RPMI8226 (cell line): ENCODE measurements around the gene MFNG.

Experiments used
- DNase-seq: peaks from one replicate; pipeline ENCODE4 v3.0.0-alpha.2; 2015

The MFNG gene

DNA sequence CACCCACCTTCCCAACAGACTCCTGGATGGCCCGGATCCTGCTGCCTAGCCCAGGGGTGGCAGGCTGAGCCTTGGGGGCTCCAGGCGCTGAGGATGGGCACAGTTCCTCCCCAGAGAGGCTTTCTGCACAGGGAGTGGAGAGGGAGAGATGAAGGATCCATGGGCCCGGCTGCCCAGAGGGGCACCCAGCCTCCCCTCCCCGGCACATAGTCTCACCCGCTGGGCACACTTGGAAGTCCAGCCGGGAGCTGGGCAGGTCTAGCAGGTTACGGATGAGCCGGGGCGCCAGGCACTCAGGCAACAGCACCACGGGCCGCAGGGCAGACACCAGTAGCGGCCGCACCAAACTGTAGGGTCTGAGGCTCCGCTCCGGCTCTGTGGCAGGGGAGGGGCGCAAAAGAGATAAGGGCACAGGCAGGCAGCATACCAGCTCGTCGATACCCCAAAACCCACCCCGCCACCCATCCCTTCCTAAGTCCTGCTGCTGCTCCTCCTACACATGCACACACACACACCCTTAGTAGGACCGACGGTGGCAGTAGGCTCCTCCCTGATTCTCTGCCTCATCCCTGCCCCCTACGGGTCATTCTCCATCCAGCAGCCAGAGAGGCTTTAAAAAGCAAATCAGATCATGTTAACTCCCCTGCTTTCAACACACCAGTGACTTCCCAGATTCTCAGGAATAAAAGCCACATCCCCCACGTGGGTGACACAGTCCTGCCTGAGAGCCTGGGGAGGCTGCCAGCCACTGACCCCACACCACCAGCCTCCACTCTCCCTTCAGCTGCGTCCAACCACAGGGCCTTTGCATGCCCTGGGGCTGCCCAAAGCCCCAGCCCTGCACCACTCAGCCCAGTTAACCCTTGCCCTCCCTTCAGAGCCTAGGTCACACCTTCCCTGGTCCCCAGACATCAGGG lies 6.5 kb upstream of the MFNG start:
- peak; percentile 55 for DNase-seq

DNA sequence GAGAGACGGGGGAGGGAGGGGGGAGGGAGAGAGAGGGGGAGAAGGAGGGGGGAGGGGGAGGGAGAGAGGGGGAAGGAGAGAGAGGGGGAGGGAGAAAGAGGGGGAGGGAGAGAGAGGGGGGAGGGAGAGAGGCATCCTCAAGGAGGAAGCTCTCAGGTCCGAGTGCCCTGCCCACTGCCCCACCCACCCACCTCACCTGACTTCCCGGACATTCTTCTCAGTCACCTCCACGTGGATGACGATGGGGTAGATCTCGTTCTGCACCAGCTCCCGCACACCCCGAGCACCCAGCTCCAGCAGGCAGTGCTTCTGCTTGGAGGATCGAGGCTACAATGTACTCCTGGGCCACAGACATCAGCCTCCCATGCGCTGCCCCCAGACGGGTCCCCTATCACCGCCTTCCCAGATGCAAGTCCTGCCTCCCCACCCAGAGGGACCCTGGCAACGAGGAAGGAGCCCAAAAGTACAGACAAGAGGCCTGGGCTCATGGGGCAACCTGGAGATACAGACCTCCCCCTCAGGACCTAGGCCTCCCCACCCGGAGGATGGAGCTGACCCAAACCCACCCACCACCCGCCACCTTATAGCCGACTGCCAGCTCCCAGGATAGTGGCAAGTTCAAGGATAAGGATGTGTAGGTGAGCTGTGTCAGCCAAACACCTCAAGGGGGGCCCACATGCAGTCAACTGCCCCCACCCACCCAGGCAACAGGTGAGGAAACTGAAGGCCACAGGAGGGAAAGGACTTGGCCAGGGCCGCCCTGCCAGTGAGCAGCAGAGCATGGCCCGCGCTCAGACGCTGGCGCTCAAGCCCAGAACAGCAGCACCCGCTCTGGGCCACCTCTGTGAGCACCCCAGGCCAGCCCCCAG lies 5.6 kb upstream of the MFNG start:
- no peak for DNase-seq

DNA sequence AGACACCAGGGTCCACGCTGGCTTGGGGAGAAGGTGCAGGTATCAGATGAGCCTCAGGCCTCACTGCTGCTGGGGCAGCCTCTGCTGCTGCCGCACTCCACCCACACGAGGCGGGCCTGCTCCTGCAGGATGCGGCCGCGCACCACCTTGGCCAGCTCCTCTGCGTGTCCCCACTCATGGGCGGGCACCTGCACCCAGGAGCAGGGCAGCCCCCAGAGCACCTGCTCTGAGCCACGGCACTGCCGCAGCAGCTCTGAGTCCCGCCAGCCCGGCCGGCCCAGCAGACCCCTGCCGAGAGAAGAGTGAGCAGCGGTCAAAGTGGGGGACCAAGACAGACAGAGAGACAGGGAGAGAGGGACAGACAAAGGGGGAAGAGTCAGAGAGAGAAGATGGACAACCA lies 4.9 kb upstream of the MFNG start:
- DNase-seq: no peak

DNA sequence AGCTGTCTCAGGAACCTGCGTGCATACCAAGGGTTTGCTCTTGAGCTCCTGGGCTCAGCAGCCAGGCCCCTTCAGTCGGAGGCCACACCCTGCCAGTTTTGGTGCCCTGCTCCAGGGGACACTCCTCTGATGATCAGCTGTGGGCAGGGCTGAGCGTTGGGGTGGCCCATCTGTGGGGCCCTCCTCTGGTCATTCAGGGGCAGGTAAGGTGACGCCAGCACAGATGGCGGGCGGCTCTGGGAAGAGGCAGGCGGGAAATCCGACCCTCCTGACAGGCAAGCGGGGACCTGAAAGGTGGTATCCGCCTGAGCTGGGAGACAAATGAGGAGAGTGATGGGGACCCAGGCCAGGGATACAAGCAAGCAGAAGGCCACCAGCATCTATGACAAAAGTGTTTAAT lies 3.8 kb upstream of the MFNG start:
- no peak for DNase-seq

DNA sequence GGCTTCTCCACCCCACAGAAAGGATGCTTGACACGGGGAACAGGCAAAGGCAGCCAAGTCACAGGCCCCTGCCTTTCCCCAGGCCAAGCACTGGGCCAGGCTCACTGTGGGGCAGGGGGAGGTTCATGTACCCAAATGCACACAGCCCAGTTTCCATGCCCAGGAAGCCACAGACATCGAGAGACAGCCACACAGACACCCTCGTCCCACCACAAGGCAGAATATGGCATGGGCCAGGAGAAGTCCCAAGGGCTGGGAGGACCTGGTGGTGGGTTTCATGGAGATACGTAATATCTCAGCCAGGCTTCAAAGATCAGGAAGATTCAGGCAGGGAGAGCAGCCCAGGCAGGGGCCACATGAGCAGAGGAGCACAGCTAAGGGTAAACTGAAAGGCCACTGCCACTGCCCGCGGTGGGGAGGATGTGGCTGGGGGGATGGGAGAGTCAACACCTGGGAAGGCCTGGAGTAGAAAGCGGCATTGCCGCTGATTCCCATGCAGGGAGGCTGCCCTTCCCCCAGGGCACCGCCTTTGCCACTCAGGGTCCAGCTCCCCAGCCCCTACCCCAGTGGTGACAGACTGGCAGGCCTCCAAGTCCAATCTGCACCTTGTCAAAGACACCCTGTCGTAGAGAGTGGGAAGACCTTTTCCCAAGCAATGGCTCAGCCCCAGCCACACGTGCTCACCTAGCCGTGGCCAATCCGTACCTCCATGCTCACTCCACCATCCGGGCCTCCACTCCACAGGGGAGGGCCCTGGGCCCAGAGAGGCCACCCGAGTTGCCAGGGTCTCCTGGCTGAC lies 2.4 kb upstream of the MFNG start:
- no peak for DNase-seq

DNA sequence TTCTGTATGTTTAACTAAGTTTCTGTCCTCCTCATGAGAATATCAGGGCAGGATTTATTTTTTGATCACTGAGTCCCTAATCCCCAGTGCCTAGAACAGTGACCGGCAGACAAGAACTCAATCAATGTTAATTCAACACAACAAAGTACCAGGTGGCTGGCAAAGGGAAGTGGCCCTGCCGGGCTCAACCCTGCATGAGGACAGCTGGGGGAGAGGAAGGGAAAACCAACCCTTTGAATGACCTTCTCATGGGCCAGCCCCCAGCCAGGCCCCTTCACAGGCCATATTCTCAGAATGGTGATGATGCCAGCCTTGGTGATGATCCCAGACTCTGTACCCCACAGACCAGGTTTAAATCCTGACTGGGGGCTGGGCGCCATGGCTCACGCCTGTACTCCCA lies 1.4 kb upstream of the MFNG start:
- DNase-seq: peak; percentile 49

DNA sequence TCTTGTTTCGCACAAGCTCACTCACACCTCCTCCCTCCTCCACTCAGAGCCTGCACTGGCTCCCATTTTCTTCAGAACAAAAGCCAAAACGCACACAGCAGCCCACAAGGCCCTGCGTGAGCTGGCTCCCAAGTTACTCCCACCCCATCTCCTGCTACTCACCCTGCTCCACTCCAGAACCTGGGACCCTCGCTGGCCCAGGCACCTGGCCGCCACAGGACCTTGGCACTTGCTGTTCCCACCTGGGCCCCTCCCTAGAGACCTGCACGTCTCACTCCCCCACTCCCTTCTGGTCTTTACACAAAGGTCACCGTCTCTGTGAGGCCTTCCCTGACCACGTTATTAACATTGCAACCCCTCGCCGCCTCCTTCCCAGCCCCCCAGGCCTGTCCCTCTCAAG lies 945 bp upstream of the MFNG start:
- no peak for DNase-seq

DNA sequence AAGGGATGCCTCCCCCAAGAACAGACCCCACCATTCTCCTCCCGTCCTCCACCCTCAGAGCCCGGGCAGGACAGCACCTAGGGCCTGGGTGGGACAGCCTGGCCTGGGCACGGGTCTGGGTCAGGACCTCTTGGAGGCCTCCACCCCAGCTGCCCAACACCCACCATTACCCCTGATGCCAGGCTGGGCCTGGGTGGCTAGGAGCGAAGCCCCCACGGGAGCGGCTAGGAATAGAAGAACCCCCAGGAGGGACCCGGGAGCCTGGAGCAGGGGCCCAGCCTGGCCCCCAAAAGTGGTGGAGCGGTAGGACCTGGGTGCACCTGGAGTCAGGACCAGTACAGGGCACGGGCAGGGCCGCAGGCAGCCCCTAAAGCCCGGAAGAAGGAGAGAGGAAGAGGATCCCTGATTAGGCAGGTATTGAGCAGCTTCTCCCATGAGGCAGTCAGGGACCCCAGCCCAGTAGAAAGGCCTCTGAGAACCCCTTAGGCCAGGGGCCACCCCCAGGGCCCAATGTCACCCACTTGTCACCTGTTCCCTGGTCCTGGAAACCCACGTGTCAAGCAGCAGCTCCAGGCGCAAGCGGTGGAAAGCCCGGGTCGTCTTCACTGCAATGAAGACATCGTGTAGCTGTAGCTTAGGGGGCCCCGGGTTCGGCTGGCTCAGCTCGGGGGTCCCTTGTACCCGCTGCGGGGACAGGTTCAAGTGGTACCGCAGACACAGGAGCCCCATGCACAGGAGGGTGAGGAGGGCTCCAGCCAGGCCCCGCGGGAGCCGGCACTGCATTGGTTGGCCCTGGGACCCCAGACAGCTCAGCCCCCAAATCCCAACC lies 575 bp downstream of the MFNG start:
- DNase-seq: peak; percentile 51

DNA sequence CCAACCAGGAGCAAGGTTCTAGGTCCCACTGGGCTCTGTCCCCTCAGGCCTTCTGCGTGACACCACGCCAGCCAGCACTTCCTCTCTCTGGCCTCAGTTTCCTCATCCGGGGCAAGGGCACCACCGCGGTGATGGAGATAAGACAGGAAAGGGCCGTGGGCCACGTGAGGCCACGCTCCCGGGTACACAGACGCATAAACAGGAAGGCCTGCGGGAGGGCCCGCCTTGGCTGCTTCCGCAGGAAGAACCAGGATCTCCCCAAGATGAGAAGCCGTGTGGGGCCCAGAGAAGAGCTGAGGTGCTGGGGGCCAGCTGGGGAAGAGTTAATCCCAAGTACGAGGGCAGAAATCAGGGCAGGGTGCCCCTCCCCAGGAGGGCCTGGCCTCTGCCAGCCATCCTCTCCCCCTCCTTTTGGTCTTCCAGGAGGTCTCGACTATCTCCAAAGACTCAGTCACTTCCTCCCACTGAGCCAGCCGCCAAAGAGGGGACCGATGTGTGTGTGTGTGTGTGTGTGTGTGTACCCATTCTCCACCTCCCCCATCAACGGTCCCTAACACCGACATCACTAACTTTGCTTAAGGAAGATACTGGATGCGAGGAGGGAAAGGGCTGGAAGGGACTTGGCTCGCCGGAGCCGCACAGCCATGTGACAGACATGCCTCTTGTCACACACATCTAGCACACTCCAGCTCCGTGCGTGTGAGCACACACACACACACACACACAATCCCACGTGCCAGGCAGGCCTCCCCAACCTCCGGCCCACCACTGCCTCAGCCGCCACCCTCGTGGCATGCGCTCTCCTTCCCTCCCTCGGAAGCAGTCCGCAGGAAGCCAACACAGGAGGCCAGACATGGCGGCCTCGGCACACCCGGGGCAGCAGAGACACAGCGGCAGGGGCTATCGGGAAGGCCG lies 1.4 kb downstream of the MFNG start:
- peak; percentile 84 for DNase-seq

DNA sequence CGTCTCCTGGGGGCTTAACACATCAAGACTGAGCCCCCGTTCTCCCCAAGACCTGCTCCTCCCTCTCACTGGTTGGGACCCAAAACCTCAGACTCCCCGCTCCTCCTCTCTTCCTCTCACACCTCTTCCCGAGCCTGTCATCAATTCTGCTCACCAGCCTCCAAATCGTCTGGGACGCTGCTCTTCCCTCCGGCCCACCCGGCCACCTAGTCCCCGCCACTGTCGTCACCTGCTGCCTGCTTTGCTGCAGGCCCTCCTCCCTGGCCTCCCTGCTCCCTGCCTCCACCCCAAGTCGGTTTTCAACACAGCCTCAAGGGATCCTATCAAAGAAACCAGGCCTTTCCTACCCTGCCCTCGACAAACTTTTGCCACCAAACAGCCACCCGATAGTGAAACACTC lies 3.1 kb downstream of the MFNG start:
- no peak for DNase-seq

DNA sequence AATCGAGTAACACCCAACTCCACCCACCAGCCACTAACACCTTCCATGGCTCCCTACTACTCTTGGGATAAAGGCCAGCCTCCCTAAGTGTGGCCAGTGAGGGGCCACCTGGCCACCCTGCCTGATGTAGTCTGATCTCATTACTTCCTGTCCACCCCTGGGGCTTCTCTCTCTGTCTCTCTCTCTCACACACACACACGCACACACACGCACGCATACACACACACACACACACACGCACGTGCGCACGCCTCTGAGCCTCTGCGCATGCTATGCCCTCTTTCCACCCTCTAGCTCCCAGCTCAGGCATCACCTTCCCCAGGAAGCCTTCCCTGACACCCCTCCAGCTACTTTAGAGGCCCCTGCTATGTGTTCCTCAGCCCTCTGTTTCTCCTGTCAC lies 3.9 kb downstream of the MFNG start:
- no peak for DNase-seq

DNA sequence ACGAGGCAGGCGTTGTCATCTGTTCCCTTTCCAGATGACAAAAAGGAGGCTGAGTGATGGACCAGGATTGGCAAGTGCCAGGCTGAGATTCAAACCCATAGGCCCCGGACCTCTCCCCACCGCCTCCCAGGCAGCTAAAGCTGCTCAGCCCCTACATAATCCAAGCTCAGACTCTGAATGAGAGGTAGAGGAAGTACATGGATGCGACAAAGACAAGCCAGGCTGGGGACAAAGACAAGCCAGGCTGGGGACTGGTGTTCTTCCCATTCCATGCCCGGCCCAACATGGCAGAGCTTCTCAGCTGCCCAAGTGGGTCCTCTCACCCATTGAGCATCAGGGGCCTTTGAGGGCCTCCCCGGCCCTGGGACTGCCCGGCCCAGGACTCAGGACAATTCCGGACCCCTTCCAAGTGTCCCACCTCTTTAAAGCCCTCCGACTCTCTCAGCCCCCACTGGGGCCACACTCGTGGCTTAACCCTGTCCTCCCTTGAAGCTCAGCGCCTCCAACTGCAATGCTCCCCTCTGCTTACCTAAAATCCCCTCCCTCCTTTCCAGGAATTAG lies 4.8 kb downstream of the MFNG start:
- DNase-seq: no peak

DNA sequence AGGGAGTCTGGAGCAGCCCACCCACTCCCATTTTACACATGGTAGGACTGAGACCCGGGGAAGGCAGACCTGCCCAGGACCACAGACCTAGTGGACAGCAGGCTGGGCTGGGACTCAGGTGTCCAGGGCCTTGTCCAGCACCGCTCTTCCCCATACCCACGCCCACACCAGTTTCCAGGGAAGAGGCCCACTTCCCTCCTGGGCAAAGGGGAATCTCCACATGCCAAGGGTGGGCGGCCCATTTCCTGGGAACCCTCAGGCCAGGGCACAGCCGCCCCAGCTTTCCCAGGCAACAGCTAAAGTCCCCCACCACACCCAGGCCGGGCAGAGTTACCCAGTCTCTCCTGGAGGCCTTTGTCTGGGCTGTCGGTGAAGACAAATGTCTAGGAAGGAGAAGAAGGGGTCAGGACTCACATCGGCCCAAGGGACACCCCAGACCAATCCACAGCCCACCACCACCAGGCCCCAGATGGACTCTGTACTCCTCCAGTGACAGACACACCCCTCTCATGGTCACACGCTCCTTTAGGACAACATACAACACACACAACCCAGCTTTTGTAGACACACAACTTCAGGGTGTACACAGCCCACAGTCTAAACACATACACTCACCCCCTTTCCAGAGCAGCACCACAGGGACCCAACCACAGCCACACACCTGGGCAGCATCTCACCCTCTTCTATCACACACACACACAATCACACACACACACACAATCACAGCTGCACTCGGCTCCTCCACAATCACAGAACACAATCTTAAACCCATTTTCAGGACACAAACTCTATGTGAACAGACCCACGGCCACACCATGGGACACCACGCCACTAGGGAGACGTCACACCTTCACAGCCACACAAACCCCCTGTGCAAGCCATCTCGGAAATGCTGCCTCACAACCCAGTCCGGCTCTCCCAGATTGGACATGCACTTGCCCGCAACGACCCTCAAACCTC lies 5.5 kb downstream of the MFNG start:
- no peak for DNase-seq

DNA sequence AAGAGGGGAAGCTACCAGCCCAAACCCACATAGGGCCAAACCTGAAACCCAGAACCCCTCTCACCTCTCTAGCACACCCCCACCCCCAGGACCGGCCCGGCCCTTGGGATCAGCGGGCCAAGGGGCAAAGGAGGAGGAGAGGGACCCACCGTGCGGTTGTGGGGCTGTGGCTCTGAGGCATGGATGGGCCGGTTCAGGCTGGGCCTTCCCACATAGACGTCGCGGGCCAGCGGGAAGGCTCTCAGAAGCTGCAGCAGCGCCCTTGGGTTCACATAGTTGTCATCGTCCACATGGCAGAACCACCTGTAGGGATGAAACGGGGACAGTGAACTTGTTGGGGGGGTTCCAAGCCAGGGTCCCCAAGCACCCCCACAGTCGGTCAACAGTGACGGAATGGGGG lies 7.0 kb downstream of the MFNG start:
- DNase-seq: no peak

DNA sequence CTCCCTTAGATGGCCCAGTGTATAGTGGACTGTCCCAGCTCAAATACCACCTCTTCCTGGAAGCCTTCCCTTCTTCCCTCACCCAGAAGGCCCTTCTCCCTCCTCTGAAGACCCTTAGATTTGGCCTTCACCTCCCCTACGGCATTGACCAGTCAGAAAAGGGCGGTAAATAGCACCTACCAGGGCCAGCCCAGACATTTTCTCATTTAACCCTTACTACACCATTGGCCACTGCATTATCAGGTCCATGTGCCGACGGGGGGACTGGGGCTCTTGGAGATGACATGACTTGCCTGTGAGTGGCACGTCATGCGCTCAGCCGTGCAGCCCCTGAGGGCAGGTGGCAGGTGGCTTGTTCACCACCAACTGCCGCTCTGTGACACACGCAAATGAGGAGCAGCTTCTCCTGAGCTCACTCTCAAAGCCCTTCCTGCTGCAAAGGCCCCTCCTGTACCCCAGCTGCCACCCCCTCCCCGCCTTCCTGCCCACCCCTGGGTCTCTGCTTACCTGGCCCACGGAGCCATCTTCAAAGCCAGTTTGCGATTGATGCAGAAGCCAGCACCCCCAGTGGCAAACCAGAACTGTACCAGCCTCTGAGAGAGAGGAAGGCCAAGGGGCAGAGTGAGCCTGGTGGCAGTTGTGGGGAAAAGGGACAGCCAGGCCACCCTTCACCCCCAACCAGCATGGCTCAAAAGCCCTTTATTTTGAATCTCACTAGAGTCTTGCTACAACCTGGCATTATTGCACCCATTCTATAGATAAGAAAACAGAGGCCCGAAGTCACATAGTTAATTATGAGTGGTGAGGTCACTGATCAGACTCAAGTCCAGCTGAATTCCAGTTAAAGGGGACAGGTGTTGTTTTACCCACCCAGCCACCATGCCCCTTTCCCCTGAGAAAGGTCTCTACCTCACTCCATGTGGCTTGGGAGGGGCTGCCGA lies 9.5 kb downstream of the MFNG start:
- no peak for DNase-seq

DNA sequence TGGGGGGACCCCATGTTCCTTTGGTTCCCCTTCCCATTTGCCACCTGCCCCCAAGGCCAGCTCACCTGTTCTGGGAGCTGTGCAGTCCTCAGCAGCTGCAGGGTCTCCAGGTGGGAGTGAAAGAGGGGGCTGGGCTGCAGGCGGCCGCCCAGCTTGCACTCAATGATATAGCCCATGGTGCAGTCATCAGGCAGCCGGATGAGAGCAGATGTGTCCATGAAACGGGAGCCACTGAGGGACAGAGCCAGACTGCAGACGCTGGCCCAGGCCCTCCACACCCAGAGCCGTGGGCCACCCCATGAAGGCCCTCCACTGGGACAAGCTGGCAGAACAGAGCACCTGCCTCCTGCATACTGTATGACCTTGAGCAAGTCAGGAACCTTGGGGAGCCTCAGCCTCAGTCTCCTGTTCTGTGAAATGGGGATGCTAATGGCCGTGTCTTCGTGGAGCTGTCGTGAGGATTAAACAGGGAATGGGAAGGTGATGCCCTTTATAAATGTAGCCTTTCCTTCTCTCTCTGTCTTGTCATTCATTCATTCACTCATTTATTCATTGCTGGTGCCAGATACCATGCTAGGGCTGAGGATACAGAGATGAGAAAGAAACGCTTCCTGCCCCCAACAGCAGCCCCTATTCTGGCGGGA lies 11.6 kb downstream of the MFNG start:
- DNase-seq: no peak

DNA sequence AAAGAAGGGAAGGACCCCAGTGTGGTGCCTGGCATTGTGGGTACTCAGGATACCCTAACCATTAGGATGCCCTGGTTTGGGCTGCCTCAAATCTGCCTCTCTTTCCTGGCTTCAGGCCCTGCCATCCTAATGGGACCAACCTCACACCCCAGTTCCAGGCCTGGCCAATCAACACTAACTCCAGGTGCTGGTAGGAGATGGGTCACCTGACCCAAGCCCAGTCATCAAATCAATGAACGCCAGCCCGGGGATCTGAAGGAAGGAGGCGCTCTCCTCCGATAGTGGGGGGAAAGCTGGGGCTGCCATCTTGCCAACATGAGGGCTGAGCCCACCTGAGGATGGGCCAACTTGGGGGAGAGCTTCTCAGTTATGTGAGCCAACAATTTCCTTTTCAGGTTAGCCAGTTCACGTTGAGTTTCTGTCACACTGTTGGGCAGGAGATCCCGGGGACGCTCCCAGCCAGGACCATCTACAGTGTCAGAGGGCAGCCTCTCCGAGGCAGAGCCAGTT lies 12.7 kb downstream of the MFNG start:
- DNase-seq: no peak
